NT2/D1 (cell line): Measurements from ENCODE around the gene KLHL29.

Source experiments
- SUZ12 ChIP-seq: IDR thresholded peaks from 2 replicates; pipeline ENCODE4 v1.6.1; 2011; ENCODE audit not compliant: insufficient read length, insufficient read depth; ENCODE audit errors: extremely low read depth
- ZNF274 ChIP-seq: IDR thresholded peaks from 2 replicates; pipeline ENCODE4 v1.6.1; 2011; ENCODE audit warnings: mild to moderate bottlenecking, low read depth, low read length

GRCh38 chr2:23526835-23527790 is 142.1 kb downstream of the KLHL29 start:
- TF ChIP-seq SUZ12 (no peak), ZNF274 (no peak)
